Heart right ventricle (tissue), 16 donors: ENCODE results near the gene KRTAP5-7. TPM values are rescaled to one million over a fixed set of nuclear protein-coding genes. Genes with fewer than 3 reads are reported as not detected.

ENCODE experiments used
- ATAC-seq, 8 donors: fragments of 200-7000 bp; cut with Tn5 transposase; one replicate each; pipeline ENCODE4 v1.9.1; 2020; ENCODE audit warnings: mild to moderate bottlenecking in 8 of 8, moderate library complexity in 8 of 8, moderate number of reproducible peaks in 1 of 8
- DNase-seq, 2 donors: peaks; one replicate each; pipeline ENCODE4 v3.0.0-alpha.2; 2020
- H3K27ac ChIP-seq, 10 donors: fragments of 200-600 bp; sonication (generic) in 2 of 10; one replicate each; pipeline versions ENCODE4 v1.5.0 to v1.8.0; 2020 to 2022; ENCODE audit warnings: mild to moderate bottlenecking in 3 of 10
- H3K27me3 ChIP-seq, 7 donors: fragments of 200-600 bp; one replicate each; pipeline ENCODE4 v1.8.0; 2021 to 2022; ENCODE audit warnings: mild to moderate bottlenecking in 2 of 7
- H3K36me3 ChIP-seq, 9 donors: fragments of 200-600 bp; sonication (generic) in 1 of 9; one replicate each; pipeline versions ENCODE4 v1.5.0 to v1.8.0; 2020 to 2022; ENCODE audit warnings: mild to moderate bottlenecking in 2 of 9
- H3K4me1 ChIP-seq, 9 donors: fragments of 200-600 bp; sonication (generic) in 1 of 9; one replicate each; pipeline versions ENCODE4 v1.5.0 to v1.8.0; 2020 to 2022; ENCODE audit warnings: mild to moderate bottlenecking in 4 of 9
- H3K4me3 ChIP-seq, 10 donors: fragments of 200-600 bp; sonication (generic) in 2 of 10; one replicate each; pipeline versions ENCODE4 v1.5.0 to v1.8.0; 2020 to 2022; ENCODE audit warnings: mild to moderate bottlenecking in 7 of 10, moderate library complexity in 2 of 10
- H3K9me3 ChIP-seq, 11 donors: fragments of 200-600 bp in 10 of 11; sonication (generic) in 2 of 11; one replicate each; pipeline versions ENCODE4 v1.5.0 to v1.8.0; 2013 to 2022; ENCODE audit warnings: mild to moderate bottlenecking in 2 of 11, control low read depth in 1 of 11, moderate library complexity in 1 of 11
- WGBS, 2 donors: extraction: QIAGEN DNeasy Blood & Tissue Kit; methylation state at CpG; one replicate each; pipeline ENCODE4 v1.1.7; 2013; ENCODE audit warnings: inconsistent platforms in 1 of 2; 5-methylcytosine and 5-hydroxymethylcytosine counted together
- intact Hi-C, 10 donors: fragments of 100-400 bp; cut with DNase I; formaldehyde crosslinking; loops; one replicate each; pipeline versions ENCODE4 v1.11.1 to v1.14.2; 2022
- polyA plus RNA-seq, 2 donors: library from polyadenylated mRNA; stranded (reverse); fragments of 200-250 nt; gene quantifications; one replicate each; pipeline ENCODE4 v1.2.3, GENCODE V29; 2013
- total RNA-seq, 10 donors: library from RNA; stranded (reverse); fragmentation: NEBNext Ultra II Directional in 3 of 10; extraction: Animal tissue kit (Norgen Biotek cat#: 25700) in 3 of 10; gene quantifications; one replicate each; pipeline versions ENCODE4 v1.2.1 to v1.2.4, GENCODE V29; 2021 to 2023
- TF ChIP-seq, protein P1 (sequence below), 9 donors: fragments of 200-600 bp; sonication (generic) in 2 of 9; IDR thresholded peaks; one replicate each; pipeline versions ENCODE4 v1.5.0 to v1.8.0; 2021 to 2022; ENCODE audit warnings: antibody characterized with exemption in 9 of 9, mild to moderate bottlenecking in 5 of 9, moderate library complexity in 1 of 9
- donor health status: Arrhythmogenic right ventricular cardiomyopathy.
- donor health status: ischemic (EF 13 %, LVEDD 7.1; RV severe dilation, severe dysfunction).
- donor health status: healthy with polysubstance abuse.
- donor health status: DM: no; HTN: yes; CAD: no.
- donor health status: DM: no; HTN: no; CAD: no.
- donor health status: ischemic (EF 25% LVEDD 6.9; RV normal size, moderate dysfunction).
- donor health status: ischemic (EF 25% LVEDD 5.7; RV mildly dilated, moderate dysfunction).
- donor health status: healthy.
- donor health status: DM: yes; HTN: yes; CAD: no.
- donor health status: Ischemic cardiomyopathy.
- donor health status: ischemic (EF 35%, LVEDD 5.7; RV mildly dilated, moderate dysfunction).
- donor health status: nonischemic (EF 11% LVEDD 7.7; RV severe dilation, severe dysfunction).
- donor health status: DM: yes; HTN: yes; CAD: no.
- donor health status: PGD.
- donor health status: ischemic (EF 29% LVEDD 5.4; RV normal size, mild dysfunction).
- donor health status: nonischemic (EF 23%, LVEDD 6.1; RV moderate dilation, normal function).

KRTAP5-7 gene
- total and polyA plus RNA-seq, 12 donors, result 0.01 to 0.20 TPM; not detected in 10

- WGBS, 2 donors, result 68 to 69% methylated on average over 13 of the region's 13 CpGs
- no peak for DNase-seq
- Histone ChIP-seq H3K4me1 (peaks cover 0 to 13% (median 0%) of the 10 kb centered on the region in 9 donors), H3K36me3 (peaks cover 0 to 90% (median 52%) of the 10 kb centered on the region in 9 donors), H3K27me3 (no peaks in the 10 kb centered on the region), H3K9me3 (peaks cover 0 to 5% (median 0%) of the 10 kb centered on the region in 11 donors), H3K4me3 (no peak overlapping the region), H3K27ac (peak overlapping the region in 1 of 10 donors; percentile 24)
- intact Hi-C loops, result no loop called here
- TF ChIP-seq, protein P1, sequence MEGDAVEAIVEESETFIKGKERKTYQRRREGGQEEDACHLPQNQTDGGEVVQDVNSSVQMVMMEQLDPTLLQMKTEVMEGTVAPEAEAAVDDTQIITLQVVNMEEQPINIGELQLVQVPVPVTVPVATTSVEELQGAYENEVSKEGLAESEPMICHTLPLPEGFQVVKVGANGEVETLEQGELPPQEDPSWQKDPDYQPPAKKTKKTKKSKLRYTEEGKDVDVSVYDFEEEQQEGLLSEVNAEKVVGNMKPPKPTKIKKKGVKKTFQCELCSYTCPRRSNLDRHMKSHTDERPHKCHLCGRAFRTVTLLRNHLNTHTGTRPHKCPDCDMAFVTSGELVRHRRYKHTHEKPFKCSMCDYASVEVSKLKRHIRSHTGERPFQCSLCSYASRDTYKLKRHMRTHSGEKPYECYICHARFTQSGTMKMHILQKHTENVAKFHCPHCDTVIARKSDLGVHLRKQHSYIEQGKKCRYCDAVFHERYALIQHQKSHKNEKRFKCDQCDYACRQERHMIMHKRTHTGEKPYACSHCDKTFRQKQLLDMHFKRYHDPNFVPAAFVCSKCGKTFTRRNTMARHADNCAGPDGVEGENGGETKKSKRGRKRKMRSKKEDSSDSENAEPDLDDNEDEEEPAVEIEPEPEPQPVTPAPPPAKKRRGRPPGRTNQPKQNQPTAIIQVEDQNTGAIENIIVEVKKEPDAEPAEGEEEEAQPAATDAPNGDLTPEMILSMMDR (IDR thresholded peaks at IDR 0.05), result no peak
- ATAC-seq, result peak in 2 of 8 donors; percentile 39 to 55
These were observed 27.9 kb upstream of the KRTAP5-7 start for GRCh38 chr11:71499125-71499524.

GRCh38 chr11:71499546-71499945, 27.5 kb upstream of the KRTAP5-7 start:
- intact Hi-C loops, result no loop called here
- DNase-seq (no peak), ATAC-seq (peak in 4 of 8 donors; percentile 29 to 56 (median 46))
- Histone ChIP-seq H3K36me3 (peaks cover 0 to 90% (median 49%) of the 10 kb centered on the region in 9 donors), H3K9me3 (peaks cover 0 to 5% (median 0%) of the 10 kb centered on the region in 11 donors), H3K27ac (peak overlapping the region in 2 of 10 donors; percentile 0 to 24), H3K27me3 (no peaks in the 10 kb centered on the region), H3K4me3 (no peak overlapping the region), H3K4me1 (peaks cover 0 to 18% (median 0%) of the 10 kb centered on the region in 9 donors)
- TF ChIP-seq, protein P1 (IDR thresholded peaks at IDR 0.05), result no peak
- WGBS, 2 donors, result 82 to 83% methylated on average over 6 of the region's 6 CpGs

GRCh38 chr11:71500601-71501021, 26.5 kb upstream of the KRTAP5-7 start:
- Histone ChIP-seq H3K36me3 (peaks cover 0 to 88% (median 43%) of the 10 kb centered on the region in 9 donors), H3K27me3 (no peaks in the 10 kb centered on the region), H3K4me3 (no peak overlapping the region), H3K4me1 (peaks cover 0 to 20% (median 0%) of the 10 kb centered on the region in 9 donors), H3K9me3 (peaks cover 0 to 5% (median 0%) of the 10 kb centered on the region in 11 donors), H3K27ac (no peak overlapping the region)
- peak; percentile 57 for DNase-seq
- TF ChIP-seq, protein P1 (IDR thresholded peaks at IDR 0.05), result no peak
- peak; percentile 59 to 89 (median 80) for ATAC-seq
- intact Hi-C loops, result no loop called here
- WGBS, 2 donors, result 36 to 55% methylated on average over 6 of the region's 6 CpGs

GRCh38 chr11:71501071-71501985, 25.7 kb upstream of the KRTAP5-7 start:
- TF ChIP-seq, protein P1 (IDR thresholded peaks at IDR 0.05), result no peak
- DNase-seq, result no peak
- no peak for ATAC-seq
- Histone ChIP-seq H3K9me3 (peaks cover 0 to 3% (median 0%) of the 10 kb centered on the region in 11 donors), H3K4me3 (no peak overlapping the region), H3K27me3 (no peaks in the 10 kb centered on the region), H3K4me1 (peaks cover 0 to 20% (median 0%) of the 10 kb centered on the region in 9 donors), H3K27ac (no peak overlapping the region), H3K36me3 (peaks cover 0 to 88% (median 44%) of the 10 kb centered on the region in 9 donors)
- WGBS, 2 donors, result 92 to 95% methylated on average over 30 of the region's 30 CpGs
- intact Hi-C loops, result no loop called here
